Amniotic epithelial cell (primary cell): ENCODE data around the gene SNX25.
A peak's percentile ranks its signal among the peaks of the same experiment; 100 is the strongest.
"Not testable (repeated sequence)": the region's sequence is repeated elsewhere in the genome, so short reads cannot be mapped to it uniquely, and the experiment has no call there.

Source experiments
- DNase-seq: peaks from one replicate; pipeline ENCODE4 v3.0.0-alpha.2; 2010; ENCODE audit warnings: low read depth

SNX25 gene

DNA sequence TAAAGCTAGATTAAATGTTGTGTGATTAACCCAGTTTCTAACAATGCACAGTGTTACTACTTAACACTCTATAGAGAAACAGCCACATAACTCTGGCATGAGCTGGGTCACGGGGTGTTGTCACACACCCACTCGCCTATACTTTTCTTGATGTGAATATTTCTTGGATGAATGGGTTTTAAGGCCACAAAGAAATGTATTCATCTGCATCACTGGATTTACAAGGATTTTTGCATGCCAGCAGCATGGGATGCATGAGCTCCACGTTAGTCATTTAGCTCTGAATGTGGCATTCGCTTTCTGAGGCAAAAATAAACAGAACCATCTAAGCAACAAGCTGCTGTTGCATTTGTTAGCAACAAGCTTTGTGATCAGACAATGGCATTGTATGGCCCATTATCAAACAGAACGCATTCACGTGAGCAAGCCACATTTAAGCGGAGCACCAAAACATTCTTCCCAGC is 96.6 kb downstream of the SNX25 start:
- DNase-seq: peak; percentile 92

DNA sequence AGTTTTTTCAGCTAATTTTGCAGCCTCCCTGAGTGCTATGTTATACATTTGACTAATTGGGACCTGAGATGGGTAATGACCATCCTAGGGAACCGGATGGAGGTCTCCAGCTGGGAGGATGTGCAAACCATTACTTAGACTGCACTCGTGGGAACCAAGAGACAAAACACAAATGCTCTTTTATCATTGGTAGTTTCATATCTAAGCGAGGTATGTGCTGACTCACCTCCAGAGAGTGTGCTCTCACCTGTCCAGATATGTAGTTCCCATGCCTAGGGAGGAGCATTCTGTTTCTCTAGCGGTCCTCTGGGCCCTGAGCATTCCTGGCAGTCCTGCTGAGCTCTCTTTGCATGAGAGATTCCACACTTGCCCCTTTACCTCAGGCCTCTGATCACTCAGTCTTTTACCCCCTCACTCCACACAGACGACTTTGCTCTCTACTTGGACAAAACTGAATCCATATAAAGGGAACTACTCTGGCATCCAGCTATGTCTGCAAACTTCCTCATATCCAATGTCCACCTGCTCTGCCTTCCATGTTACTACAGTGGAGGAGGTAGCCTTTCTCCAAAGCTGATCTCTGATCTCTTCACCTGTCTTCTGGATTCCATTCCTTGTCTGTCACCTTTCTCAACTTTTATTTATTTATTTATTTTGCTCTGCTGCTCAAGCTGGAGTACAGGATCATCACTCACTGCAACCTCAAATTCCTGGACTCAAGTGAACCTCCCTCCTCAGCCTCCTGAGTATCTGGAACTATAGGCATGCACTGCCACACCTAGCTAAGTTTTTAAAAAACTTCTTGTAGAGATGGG is 97.9 kb downstream of the SNX25 start:
- DNase-seq: peak; percentile 22

DNA sequence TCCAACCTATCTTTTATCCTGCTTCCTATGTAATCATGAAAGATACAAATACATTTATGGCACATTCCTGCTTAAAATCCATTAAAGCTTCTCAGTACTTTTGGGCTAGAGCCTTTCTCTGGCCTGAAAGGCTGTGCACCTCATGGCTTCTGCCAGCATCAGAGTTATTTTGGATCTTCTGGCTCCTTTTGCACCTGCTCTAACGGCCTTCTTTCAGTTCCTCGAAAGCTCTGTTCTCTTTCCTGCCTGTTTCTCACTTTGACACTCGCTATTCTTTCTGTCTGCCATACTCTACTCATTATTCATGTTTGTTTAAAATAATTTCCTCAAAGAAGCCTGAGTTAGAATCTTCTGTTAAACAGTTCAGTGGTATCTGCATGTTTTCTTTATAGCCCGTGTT is 100.4 kb downstream of the SNX25 start:
- no peak for DNase-seq

DNA sequence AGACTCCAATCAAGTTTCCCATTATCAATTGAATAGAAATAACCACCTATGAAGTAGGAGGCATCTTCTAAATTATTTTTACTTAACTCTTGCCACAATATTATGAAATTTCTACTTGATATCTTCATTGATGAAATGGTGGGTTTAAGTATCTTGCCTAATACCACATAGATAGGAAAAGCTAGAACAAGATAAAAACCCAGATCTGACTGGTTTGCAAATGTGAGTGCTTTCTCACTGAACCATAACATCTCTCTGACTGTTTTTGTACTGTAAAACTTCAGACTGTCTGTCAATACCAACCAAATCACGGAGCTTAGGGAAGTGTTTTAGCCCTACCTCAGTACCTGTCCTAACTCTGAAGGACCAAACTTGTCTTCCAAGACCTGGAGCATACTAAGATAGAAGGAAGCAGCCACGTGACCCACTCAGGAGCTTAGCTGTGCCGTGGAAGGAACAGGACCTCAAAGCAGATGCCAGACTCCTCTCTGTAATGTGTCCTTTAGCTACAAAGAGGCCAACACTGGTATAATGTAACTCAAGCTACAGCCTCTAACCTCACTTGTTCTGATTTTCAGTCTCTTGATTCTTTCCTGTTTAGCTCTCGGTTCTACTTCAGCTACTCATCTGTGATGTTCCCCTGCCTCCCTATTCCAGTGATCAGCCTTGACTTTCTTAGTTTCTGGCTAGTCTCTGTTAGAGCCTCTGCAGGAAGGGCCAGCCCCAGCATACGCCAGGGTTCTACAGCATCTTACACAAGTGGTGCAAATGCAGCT is 101.9 kb downstream of the SNX25 start:
- DNase-seq: peak; percentile 81

DNA sequence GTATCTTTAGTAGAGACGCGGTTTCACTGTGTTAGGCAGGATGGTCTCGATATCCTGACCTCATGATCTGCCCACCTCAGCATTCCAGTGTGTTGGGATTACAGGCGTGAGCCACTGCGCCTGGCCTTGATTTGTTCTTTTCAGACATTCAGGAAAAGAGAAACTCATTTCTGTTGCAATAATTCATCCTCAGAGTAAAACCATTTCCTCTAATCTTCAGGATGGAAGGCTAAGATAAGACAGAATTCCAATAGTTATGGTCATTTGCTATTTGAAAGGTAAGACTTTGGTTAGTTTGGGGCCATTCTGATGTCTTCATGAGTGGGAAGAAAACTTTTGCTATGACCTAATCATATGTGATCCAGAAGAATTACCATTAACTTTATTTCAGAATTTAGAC is 103.3 kb downstream of the SNX25 start:
- peak; percentile 88 for DNase-seq

DNA sequence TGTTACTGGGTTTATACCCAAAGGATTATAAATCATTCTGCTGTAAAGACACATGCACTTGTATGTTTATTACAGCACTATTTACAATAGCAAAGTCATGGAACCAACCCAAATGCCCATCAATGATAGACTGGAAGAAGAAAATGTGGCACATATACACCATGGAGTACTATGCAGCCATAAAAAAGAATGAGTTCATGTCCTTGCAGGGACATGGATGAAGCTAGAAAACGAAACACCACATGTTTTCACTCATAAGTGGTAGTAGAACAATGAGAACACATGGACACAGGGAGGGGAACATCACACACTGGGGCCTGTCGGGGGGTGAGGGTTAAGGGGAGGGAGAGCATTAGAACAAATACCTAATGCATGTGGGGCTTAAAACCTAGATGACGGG is 108.1 kb downstream of the SNX25 start:
- not testable (repeated sequence) for DNase-seq

DNA sequence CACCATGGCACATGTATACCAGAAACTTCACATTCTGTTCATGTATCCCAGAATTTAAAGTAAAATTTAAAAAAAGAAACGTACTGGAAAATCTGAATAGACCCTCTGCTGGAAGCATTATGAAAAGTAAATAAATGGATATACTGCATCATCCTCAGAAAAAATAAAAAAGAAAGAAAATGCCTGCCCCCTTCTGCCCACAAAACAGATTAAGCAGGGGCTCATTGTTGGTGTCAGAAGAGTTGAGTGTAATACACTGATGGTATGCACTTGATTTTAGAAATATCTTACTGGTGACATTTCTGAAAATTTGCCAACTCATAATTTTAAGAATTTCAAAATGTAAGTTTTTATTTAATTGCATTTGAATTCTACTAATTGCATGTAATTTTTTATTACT is 108.5 kb downstream of the SNX25 start:
- no peak for DNase-seq

GRCh38 chr4:185318679-185319078 is 109.3 kb downstream of the SNX25 start:
- peak; percentile 26 for DNase-seq

DNA sequence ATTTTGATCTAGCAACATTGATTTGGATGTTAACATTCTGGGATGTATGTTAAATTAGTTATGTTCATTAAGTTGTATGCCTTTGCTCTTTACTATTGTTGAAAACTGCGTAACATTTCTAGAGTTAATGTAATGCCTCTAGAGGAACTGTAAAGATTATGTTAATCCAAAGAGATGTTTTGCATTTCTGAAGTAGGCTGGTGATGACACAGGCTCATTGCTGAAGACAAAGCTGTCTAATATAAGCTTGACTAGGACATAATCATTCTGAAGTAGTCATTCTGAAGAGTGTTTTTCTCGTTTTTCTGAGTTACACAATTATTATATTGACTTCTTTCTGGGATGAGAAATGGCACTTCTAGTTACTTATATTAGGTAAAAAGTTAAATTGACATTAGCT is 113.4 kb downstream of the SNX25 start:
- DNase-seq: peak; percentile 65

GRCh38 chr4:185323606-185324005 is 114.2 kb downstream of the SNX25 start:
- DNase-seq: no peak

GRCh38 chr4:185324361-185324760 is 115.0 kb downstream of the SNX25 start:
- DNase-seq: peak; percentile 83

DNA sequence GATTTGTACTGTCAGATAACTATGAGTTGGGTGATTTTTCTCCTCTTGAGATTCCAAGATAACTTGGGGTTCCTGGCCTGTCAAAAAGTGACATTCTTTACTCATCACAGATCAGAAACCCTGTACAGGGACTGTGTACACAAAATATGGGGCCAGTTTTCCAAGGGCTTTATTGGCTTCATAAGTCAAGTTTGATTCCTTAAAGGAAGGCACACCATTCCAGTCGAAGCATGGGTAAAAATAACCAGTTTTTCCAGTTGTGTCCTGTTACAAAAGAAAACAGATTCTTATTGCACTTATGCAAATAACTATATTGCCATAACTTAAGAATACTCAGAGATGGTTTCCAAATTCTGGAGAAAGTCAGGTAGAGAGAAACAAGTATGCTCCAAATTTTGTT is 116.3 kb downstream of the SNX25 start:
- not testable (repeated sequence) for DNase-seq

DNA sequence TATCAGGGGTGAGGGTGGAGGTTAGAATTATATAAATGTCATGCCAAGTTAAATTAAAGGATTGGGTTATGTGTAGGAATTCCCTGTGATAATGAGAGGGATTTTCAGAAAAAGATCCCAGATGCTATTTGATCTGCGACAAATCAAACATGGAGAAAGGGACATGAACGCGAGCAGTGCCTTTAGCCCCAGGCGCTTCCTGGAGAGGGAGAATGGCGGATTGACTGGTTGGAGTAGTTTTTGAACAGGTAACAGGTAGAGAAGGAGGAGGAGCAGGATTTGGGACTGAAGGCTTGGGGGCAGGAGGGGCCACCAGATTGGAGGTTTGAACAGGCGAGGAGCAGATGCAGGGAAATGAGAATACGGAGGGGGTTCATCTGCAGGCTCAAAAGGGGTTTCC is 119.2 kb downstream of the SNX25 start:
- DNase-seq: no peak

- DNase-seq: peak; percentile 85
Measured at GRCh38 chr4:185329879-185330510, 120.6 kb downstream of the SNX25 start.

DNA sequence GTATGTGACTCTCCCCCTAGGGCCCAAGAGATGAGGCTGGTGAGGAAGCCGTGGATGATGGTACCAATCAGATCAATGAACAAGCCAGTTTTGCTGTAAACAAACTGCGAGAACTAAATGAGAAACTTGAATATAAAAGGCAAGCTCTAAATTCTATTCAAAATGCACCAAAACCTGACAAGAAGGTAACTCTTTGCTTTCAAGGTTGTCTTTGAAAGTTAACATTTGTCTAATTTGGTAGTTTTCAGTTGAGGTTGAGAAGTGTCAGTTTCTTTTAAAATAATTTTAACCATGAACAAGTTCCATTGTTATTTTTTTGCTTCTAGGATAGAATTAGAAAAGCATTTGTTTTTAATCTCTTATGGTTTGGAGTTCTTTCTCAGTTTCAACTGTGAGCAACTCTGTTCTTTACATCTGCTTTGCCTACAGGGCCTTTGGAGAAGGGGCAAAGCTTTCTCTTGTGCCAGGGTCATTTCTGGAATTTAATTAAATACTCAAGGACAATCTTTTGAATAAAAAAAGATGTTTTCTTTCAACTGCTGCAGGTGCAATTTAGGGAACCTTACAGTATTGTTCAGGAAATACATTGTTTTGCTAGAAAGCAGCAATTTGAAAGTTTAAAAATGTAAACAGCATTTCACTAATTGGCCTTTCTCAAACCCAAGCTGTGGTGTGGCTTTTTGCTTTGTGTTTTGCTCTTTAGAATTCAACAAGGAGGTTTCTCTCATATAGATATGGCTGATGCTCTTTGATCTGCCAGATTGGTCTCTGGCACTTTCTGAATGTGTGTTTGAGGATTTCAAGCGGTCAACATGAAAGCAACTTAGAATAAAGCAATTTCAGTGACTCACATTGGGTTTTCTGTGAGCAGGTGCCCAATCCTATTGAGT is 123.4 kb downstream of the SNX25 start:
- no peak for DNase-seq

DNA sequence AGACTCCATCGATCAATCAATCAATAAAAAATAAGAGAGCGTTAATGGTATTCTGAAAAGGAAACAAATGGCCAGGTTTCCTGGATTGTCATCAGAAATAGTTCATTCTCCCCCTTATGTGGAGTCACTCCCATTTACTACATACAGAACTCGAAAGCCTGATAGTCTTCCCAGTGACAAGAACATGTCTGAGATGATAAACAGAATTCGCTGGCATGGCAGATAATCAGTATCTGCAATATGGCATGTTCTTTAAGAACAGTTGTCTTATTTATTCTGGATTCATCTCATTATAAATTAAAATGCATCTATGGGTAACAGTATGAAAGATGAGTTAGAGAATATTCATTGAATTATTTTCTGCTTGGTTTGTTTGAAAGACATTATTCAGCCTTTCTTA is 124.9 kb downstream of the SNX25 start:
- no peak for DNase-seq

- DNase-seq: no peak
Measured at GRCh38 chr4:185335579-185335978, 126.2 kb downstream of the SNX25 start.

DNA sequence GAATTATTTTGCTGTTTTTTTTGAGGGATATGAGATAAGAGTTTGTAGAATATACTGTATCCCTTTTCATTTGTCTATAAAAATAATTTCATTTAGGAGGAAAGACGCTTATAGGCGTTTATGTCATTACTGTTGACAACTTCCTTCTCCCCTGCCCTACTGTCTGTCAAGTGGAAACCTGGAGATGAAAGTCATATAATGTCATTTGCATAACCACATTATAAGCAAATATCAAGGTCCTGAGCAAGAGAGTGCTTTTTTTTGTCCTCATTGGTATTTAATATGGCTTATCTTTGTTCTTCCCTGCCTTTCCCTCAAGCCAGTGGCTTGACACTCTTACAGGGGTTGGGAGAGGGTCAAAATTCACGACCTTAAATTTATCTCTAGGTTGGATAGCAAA is 130.5 kb downstream of the SNX25 start:
- DNase-seq: no peak

DNA sequence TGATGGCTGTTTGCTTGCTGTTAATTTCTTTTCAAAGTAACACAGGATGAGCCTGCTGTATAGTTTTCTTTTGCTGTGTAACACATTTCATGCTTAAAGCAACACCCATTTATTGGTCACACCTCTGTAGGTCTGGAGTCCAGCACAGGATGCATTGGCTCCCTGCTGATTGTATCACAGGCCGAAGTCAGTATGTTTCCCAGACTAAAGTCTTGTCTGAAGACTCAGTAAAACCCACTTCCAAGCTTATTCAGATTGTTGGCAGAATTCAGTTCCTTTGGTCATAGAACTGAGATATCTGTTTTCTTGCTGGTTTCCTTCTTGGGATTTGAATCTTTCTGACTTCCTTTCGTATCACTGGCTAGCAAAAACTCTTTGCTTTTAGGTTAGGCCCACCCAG is 132.0 kb downstream of the SNX25 start:
- no peak for DNase-seq

DNA sequence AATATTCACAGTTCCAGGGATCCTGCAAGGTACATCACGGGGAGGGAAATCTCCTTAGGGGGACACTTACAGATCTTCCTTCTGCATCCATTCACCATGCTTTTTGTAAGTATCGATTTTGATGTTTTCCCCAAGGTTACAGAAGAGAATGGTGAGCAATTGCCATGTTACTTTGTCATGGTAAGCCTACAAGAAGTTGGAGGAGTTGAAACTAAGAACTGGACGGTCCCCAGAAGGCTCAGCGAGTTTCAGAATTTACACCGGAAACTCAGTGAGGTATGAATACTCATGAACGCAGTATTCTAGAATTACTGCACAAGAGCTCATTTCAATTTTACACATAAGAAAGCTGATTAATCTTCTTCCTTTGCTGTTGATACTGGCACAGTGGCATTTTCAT is 132.4 kb downstream of the SNX25 start:
- no peak for DNase-seq

- DNase-seq: peak; percentile 99
Measured at GRCh38 chr4:185343726-185344581, 134.6 kb downstream of the SNX25 start.
